GM04504 (cell line): Measurements from ENCODE around the gene CRBN.
A peak's percentile ranks its signal among the peaks of the same experiment; 100 is the strongest.

Source experiments
- DNase-seq: peaks from one replicate; pipeline ENCODE4 v3.0.0-alpha.2; 2012; ENCODE audit warnings: low read depth

CRBN gene

DNA sequence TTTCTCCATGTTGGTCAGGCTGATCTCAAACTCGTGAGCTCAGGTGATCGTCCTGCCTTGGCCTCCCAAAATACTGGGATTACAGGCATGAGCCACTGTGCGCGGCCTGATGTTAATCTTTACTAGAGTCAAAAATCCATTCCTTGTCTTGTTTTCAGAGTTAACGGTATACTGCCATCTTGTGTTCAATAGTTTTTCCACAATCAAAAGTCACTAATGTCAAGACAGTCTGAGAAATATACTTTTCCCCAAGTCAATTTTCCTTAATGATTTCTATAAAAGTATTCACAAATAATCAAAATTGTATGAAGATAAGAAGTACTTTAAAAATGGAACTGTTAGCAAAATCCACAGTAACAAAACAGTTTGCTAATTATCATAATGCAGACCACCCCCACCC is 8.5 kb downstream of the CRBN start:
- peak; percentile 10 for DNase-seq

GRCh38 chr3:3165650-3166049 is 13.8 kb downstream of the CRBN start:
- no peak for DNase-seq

DNA sequence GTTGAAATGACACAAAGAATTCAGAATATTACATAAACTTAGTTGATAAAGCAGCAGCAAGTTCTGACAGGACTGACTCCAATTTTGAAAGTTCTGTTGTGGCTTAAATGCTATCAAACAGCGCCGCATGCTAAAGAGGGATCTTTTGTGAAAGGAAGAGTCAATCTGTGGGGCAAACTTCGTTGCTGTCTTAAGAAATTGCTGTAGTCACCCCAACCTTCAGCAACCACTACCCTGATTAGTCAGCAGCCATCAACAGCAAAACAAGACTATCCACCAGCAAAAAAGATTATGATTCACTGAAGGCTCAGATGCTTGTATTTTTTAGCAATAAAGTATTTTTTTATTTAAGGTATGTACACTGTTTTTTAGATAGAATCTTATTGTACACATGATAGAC is 14.2 kb downstream of the CRBN start:
- DNase-seq = no peak

- no peak for DNase-seq
These were observed 18.7 kb downstream of the CRBN start for GRCh38 chr3:3160826-3161225.

DNA sequence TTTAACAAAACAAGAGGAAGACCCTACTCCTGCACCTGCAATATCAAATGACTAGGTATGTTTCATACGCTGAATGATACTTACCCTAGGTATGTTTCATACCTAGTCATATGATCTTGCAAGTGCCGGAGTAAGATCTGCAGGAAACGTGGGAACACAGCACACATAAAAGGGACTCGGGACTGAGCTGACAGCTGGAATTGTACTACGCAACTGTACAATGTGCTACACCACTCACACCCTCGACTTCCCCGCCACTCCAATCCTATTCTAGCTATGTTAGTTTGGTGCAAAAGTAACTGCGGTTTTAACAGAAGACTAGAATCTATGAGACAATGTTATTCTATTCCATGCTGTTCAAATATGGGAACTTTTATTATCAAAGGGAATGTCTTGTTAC is 22.0 kb downstream of the CRBN start:
- DNase-seq = no peak

GRCh38 chr3:3154879-3155610 is 24.4 kb downstream of the CRBN start:
- DNase-seq = no peak

- DNase-seq = no peak
These were observed 28.0 kb downstream of the CRBN start for GRCh38 chr3:3151513-3151912.

DNA sequence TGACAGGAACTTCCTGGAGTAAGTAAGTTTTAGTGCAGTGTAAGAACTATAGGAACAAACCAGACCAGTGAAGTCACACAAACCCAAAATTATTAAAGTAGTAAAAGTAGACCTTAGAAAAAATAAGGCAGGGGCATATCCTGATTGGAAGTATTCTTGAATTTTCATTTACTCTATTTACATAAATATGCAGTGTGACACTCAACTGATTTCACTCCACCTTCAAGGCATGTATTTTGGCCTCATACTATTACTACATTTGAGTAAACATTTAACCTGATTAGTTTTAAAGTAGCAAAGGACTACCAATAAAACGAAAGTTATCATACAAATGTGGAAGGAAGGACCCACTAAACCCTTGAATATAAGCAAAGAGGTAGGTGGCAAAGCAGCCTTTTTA is 29.9 kb downstream of the CRBN start:
- no peak for DNase-seq

DNA sequence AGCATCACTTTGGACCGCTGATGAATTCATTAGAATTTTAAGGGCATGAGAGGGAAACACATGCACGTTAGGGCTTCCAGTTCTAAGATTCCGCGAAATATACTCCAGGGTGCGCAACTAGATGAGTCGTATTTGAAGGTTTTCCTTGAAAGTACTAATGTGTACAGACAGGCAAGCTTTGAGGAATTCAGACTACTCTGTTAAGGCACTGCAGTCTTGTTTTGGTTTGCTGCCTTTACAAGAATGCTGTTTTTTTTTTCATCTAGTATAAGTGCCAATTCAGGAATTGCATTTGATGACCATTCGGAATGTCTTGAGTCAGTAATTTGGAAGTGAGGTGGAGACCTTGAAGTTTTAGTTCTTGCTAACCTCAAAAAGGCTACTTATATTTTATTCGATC is 33.7 kb downstream of the CRBN start:
- DNase-seq = no peak

DNA sequence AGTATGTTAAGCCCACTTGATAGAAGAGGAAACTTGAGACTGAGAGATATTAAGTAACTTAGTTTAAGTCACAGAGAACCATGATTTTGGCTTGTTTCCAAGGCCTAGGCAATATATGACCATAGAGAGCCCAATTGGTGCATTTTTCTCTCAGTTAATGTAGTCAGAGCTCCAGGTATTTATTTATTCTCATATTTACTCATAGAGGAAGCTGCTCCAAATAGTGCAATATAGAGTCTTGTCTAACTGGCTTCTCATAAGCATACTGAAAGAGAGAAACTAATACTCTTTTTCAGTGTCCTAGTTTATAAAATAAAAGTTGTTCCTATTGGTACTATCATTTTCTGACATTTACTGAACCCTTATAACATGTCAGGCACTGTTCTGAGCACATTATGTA is 37.6 kb downstream of the CRBN start:
- no peak for DNase-seq

DNA sequence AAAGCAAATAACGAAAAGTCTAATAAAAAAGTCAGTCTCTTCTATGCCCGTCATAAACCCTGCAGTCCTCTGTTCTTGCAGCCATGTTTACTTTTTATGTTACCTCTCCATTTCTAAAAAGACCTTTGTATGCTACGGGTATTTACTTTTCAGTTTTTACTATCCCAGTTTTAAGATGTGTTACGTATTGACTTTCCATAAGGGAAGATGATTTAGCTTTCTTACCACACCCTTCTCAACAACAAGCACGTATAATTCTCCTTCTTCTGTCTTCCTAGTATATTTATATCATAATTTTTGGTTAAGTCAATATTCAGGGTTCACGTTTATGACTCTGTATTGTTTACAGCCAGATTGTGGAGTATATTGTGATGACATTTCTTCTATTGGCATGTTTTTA is 42.0 kb downstream of the CRBN start:
- no peak for DNase-seq

GRCh38 chr3:3134750-3135448 is 44.6 kb downstream of the CRBN start:
- DNase-seq = no peak

GRCh38 chr3:3133500-3133899 is 46.0 kb downstream of the CRBN start:
- no peak for DNase-seq

- no peak for DNase-seq
These were observed 49.9 kb downstream of the CRBN start for GRCh38 chr3:3129579-3129978.

GRCh38 chr3:3127432-3128010 is 52.0 kb downstream of the CRBN start:
- DNase-seq = no peak

DNA sequence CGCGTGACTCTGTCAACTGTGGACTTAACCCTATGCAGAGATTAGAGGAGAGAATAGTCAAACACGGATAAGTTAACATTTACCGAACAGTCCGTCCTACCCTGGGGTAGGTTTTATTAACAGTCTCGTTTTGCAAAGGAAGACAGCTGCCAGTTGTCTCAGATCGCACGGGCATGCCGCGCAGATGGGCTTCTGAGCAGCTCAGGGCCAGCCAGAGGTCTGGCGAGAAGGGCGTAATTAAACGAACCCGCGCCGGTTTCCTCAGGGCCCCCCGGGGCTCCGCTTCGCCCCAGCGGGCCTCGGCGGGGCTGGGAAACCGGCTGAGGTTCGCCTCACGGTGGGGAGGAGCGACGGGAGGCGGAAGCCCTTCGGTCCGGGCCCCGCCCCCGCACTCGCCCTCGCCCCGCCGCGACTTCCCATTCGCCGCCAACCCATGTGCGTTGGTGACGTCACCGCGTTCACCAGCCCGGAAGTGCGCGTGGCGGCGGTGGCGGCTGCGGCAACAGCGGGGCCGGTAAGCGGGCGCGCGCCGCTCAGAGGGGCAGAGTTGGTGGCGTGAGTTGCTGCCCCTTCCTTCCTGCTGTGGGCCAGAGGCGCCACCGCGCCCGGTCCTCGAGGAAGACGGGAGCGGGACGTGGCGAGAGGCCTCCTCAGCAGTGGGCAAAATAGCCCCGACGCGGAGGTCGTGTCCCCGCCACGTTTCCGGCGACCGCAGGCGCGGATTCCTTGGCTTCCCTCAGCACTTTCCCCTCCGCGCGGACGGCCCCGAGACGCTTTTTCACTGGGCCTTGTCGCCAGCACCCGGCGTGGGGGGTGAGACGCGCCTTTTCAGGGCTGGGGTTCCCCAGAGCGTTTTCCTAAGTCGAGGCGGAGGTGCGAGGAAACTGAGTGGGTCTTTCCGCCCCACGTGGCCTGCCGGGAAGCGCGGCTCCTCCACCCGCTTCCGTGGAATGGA is 52.7 kb downstream of the CRBN start, which contains the start of gene TRNT1:
Gene TRNT1 (plus strand): TSS at position 464 of the 955 bp plus-strand sequence. CDS start 2,101 bp downstream, outside the sequence.
- peak; percentile 87 for DNase-seq

DNA sequence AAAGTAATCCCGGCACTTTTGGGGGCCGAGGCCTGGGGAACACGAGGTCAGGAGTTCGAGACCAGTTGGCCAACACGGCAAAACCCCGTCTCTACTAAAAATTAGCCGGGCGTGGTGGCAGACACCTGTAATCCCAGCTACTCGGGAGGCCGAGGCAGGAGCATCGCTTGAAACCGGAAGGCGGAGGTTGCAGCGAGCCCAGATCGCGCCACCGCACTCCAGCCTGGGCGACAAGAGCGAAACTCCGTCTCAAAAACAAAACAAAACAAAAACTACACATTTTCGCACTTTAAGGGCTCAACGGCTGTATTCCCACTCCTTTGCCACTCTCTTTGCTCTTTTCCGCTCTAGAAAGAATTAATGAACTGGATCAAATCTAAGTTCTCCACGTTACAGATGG is 53.5 kb downstream of the CRBN start:
- DNase-seq = no peak

GRCh38 chr3:3119393-3119851 is 60.1 kb downstream of the CRBN start:
- DNase-seq = no peak

- no peak for DNase-seq
These were observed 61.8 kb downstream of the CRBN start for GRCh38 chr3:3117651-3118050.

GRCh38 chr3:3113042-3113709 is 66.3 kb downstream of the CRBN start:
- no peak for DNase-seq

DNA sequence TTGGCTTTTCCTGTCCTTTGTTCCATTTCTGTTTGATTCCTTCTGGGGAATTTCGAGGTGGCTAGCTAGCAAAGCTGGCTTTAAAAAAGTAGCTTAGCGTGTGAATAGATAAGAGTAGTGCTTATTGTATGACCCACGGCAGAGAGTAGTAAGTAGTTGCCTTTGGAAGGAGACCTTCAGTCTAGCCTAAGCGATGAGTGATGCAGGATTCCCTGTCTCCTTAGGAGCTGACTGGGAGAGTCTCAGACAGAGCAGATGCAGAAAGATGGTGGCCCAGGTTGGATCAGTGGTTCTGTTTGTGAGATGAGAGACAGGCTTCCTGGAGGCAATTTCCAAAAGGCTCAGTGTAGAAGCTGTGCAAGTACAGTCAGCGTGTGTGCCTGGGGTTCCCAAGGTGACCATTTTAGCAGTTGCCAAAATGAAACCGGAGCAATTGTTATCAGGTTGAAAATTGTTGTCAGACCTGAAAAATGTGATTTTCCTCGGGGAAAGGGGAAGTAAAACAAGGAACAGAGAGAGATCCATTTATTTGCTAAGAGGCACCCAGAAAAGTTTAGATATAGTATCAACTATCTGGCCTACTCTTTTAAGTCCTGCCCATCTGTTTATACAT is 68.6 kb downstream of the CRBN start:
- DNase-seq = no peak
